CD4-positive, alpha-beta T cell treated with Interleukin-15 for 4 hours (primary cell): ENCODE results near the gene CYYR1.
"Not testable (repeated sequence)": the region's sequence is repeated elsewhere in the genome, so short reads cannot be mapped to it uniquely, and the experiment has no call there.

Source experiments
- DNase-seq: peaks from one replicate; pipeline ENCODE4 v3.0.0-alpha.2; 2020; ENCODE audit warnings: low spot score

CYYR1 gene

DNA sequence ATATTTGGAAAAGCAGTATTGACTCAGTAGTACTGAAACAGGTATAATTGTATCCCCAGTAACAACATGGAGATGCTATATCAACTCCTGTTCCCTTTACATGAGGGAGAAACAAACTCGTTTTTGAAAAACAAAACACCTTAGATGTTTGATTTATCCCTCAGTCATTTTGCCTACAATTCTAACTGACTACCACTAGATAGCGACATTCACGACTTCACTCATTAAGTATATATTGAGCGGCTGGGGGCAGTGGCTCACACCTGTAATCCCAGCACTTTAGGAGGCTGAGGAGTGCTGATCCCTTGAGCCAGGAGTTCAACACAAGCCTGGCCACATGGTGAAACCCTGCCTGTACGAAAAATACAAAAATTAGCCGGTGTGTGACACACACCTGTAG is 83.3 kb downstream of the CYYR1 start:
- DNase-seq = no peak

DNA sequence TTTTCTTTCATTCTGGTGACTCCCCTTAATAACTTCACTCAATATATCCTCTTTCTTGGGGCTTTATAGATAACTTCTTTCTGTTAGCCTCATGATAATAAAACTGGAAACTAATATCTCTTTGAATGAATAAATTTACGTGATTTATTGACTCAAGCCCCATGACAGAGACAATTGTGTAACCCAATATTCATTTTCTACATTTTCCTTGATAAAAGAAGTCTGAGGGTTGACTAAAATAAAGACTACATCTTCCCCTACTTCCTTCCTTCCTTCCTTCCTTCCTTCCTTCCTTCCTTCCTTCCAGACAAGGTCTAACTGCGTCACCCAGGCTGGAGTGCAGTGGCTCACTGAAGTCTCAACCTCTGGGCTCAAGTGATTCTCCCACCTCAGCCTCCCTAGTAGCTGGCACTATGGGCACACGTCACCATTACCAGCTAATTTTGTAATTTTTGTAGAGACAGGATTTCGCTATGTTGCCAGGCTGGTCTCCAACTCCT is 85.1 kb downstream of the CYYR1 start:
- DNase-seq = no peak

DNA sequence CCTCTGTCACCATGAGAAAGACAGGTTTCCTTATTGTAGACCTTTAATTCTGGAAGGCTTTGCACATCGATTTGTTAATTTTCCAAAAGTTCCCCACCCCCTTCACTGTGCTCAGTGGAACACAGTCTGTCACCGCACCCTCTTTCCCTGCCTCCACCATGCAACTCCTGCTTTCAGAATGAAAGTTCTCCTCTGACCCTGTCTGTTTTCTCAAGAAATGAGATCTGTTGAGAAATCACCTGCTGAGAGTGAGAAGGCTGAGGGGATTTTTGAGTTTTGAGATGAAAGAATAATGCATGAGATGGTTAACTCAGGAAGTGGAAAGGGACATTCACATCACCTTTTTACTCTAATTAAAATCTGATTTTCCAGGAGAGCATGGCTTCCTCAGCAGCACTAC is 99.6 kb downstream of the CYYR1 start:
- no peak for DNase-seq

DNA sequence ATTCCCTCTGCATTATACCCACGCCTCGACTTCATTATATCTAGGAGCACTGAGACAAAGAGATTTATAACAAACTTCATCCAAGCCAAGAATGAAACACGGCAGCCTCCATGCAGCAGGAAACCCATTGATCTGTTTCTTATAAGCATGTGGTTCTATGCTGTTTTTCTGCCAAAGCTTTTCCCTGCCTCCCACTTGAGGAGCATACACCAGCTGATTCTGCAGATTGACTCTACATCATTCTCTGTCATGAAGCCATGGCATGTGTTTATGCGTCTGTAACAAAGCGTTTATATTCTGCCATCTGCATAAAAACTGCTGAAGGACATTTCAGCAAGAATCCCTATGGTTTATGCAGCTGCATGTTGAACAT is 102.0 kb downstream of the CYYR1 start:
- DNase-seq = no peak

DNA sequence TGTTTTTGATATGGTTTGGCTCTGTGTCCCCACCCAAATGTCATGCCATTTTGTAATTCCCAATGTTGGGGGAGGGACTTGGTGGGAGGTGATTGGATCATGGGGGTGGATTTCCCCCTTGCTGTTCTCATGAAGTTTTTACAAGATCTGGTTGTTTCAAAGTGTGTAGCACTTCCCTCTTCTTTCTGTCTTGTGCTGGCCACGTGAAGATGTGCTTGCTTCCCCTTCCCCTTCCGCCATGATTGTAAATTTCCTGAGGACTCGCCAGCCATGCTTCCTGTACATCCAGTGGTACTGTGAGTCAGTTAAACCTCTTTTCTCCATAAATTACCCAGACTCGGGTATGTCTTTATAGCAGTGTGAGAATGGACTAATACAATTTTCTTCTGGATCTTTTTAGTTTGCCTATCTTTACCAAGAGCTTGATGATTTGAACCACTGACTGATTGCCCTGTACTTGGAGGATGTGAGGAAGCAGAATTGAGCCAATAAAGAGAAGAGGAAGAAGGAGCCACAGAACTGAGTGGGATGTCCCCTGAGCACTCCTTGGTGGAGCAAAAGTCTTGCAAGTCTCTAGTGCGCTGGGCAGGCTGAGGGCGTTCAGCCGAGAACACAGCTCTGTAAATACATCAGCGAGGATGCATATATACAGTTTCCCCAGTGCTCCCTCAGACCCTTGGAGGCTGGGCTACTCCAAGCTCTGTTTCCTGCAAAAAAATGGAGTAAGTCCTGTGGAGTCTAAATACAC is 102.6 kb downstream of the CYYR1 start:
- no peak for DNase-seq

DNA sequence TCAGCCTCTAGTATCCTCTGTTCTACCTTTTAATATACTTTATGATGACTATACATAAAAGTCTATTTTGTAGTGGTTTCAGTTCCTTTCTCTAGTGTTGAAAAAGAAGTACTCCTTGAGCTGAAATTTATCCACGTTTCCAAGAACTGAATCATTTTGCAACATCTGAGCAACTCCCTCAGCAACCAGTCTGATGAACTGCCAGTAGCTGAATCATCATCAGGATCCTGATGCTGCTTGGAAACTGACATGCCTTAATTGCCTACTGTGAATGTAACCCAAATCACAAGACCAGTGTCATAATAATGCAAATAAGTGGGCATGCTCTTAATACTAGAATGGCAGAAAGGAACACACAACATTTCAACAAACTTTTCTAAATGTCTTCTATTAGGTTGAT is 103.3 kb downstream of the CYYR1 start:
- DNase-seq = no peak

DNA sequence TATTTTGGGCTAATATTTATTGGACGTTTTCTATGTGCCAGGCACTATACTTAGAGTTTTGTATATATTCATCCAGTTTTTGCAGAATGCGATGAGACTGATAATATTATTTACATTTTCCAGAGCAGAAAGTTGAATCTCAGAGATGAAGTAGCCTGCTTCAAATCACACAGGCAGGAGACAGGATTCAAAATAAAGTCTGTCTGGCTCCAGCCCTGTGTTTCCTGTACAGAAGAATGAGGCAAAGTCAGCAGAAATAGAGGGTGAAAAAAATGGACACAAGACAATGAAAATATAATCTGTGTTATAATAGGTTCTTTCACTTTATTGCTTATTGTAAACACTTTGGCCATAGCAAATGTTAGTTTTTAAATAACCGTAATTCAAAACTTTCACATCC is 107.2 kb downstream of the CYYR1 start:
- no peak for DNase-seq

DNA sequence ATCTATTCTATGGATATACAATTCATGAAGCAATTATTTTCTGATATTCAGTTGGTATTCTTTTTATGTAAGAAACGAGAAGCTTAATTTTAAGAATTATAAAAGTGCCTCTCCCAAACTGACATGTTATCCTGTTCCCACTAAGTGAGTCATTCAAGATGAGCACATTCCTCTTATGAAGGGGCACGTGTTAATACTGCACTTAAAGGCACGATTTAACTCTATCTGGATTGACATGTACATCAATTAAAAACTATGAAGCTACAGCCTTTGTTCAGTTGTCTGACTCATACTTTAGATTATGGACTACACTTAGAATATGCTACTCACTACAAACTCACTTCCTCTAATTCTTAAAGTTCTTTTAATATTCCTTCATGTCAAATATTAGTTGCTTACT is 111.6 kb downstream of the CYYR1 start:
- no peak for DNase-seq

DNA sequence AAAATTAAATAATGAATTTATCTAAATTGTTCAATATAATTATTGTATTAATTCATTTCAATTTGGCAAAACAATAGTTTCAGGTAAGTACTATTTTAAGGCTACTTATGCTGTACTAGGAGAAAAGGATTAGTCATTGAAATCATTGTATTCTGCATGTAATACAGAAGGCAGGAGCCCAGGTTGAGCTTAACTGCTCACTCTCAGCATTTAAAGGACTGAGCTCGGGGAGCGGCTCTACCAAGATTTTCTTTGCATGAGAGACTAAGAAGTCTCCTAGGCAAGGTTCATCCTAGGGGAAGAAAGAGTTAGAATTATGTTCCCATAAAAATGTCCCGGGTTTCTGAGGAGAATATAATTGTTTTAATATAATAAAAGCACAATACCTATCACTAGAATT is 112.5 kb downstream of the CYYR1 start:
- DNase-seq = no peak

DNA sequence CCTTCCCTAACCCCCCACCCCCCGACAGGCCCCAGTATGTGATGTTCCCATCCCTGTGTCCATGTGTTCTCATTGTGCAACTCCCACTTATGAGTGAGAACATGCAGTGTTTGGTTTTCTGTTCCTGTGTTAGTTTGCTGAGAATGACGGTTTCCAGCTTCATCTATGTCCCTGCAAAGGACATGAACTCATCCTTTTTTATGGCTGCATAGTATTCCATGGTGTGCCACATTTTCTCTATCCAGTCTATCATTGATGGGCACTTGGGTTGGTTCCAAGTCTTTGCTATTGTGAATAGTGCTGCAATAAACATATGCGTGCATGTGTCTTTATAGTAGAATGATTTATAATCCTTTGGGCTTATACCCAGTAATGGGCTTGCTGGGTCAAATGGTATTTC is 114.2 kb downstream of the CYYR1 start:
- not testable (repeated sequence) for DNase-seq

DNA sequence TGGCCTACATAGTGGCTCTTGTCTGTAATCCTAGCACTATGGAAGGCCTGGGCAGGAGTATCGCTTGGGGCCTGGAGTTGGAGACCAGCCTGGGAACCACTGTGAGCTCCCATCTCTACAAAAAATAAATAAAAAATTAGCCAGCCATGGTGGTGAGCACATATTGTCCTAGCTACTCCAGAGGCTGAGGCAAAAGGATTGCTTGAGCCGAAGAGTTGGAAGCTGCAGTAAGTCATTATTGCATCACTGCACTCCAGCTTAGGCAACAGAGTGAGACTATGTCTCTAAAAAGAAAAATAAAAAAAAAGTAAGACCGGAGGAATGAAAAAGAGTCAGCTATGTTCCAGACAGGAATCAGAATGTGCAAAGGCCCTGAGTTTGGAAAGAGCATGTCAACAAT is 115.3 kb downstream of the CYYR1 start:
- DNase-seq = no peak

DNA sequence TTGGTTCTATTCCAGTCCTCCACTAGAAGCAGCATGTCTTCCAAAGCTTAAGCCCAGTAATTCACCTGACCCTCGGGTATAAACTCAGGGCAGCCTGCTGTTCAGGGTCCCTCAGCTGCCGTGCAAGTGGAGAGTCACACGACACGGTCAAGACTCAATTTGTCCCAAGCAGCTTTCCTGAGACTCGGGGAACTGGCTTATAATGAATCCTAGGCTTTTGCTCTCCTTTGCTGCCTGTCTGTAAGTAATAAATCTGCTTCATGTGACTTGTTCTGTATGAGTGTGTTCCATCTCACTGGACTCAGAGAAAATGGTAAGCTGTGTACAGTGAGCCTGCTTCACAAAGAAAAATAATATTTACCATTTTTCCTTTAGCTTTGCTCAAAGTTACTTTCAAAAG is 119.8 kb downstream of the CYYR1 start:
- no peak for DNase-seq

DNA sequence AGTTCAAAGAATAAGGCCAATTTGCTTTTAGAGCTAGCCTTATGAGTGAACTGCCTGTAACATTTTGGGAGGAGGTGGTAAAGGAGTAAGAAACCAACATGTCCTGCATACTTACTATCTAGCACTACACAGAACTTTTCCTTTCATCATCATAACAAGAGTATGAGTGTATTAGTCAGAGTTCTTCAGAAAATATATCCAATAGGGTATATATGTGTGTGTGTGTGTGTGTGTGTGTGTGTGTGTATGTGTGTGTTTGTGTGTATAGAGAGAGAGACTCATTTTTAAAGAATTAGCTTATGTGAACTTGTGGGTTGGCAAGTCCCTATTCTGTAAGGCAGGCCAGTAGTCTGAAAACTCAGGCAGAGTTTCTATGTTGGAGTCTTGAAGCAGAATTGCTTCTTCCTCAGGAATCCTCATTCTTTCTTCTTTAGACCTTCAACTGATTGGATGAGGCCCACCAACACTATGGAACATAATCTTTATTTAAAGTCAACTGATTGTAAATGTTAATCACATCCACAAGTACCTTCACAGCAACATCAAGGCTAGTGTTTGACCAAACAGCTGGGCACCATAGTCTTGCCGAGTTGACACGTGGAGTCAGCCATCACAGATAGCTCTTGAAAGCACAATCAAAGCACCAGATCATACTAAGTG is 121.9 kb downstream of the CYYR1 start:
- DNase-seq = no peak

DNA sequence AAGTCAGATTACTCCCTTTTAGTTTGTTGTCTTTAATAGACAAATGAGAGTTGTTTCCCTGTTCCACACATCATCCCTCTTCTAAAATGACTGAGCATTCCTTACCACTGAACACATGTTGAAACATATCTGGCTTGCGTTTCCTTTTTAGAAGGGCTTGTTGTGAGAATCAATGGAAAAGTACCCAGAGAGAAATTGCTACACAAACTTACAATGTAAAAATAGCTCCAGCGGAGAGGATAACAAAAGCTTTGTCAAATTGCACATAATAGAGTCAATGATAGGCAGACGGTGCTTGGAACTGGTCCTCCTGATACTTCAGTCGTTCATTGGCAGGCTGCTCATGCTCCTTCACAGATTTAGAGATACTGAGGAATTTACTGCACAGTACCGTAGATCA is 123.9 kb downstream of the CYYR1 start:
- DNase-seq = no peak

DNA sequence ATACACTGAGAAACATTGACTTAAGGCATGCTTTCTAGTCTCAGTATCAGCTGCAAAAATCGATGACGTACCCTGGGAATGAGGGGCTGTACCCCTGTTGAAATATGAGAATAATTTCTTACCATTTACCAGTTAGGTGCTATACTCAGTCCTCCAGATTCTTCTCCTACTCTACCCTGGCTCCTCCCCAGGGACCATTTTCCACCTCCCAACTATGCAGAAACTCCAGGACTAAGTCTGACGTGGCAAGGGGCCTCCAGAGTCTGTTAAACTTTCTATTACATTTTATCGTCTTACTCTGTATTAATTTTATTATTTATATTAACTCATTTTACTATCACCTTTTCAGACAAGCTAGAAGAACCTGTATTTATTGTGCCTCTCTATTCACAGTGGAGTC is 124.3 kb downstream of the CYYR1 start:
- DNase-seq = no peak

DNA sequence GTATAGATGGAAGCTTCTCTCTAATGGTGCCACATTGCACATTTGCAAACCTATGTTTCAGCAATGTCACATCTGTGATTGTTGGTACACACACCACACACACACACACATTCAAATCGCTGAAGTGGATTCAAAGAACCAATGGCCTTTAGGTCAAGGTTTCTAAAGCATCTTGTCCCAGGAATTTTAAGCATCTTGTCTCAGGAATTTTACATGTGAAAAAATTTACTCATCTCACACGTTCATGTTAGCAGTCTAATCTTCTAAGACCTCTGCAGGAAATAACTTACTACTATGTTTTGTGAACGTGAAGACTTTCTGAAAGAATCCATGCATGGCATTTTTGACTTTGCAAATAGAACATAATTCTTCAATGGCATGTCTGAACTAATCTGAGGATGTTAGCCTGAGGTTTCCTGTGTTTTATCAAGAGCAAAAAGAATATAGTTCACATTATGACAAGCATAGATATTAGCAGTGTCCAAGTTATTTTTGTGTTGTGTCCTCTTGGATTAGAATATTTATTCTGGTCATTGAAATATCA is 125.1 kb downstream of the CYYR1 start:
- DNase-seq = no peak

DNA sequence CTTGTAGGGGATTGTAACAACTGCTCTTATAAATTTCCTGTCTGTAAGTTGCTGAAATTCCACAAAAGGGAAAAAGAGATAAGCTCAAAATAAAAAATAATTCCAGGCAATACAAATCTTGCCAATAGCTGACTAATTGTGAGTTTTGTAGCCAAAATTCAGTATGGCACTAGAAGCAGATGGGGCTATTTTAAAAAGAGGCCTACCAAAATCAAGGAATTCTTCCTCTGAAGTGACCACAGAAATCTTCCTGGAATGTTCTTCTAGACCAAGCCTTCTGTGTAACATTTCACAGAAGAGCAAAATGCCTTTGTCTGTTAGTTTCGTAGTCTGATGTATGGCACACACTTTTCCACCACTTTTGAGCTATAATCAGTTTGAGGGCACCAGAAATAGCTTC is 127.6 kb downstream of the CYYR1 start:
- DNase-seq = no peak

DNA sequence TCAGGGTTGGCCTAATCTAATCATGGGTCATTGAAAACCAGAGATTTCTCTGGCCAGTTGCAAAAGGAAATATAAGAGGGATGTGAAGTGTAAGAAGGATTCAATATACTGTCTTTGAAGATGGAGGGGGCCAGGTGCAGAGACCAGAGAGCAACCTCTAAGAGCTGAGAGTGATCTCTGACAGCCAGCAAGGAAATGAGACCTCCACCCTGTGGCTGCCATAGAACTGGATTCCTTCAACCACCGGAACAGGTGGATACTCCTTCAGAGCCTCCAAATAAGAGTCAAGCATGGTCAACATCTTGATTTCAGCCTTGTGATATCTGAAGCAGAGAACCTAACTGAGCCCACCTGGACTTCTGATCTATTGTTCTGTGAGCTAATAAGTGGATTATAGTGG is 128.4 kb downstream of the CYYR1 start:
- DNase-seq = no peak

DNA sequence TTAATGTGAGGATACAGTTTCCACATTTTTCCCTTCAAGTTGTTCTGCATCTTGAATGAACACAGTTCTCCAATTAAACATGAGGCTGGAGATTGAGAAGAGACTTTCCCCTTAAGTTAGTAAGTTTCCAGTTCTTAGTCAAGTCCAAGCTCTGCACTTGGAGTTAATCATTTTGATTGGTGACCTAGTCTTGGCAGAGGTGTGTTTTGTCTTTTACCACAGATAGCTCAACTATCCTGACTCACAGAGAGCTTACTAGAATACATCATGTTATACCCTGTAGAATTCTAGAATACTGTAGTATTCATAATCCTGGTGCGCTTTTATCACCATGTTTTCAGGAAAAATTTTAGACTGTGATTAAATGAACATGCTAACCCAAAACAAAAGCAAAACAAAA is 129.2 kb downstream of the CYYR1 start:
- DNase-seq = no peak

DNA sequence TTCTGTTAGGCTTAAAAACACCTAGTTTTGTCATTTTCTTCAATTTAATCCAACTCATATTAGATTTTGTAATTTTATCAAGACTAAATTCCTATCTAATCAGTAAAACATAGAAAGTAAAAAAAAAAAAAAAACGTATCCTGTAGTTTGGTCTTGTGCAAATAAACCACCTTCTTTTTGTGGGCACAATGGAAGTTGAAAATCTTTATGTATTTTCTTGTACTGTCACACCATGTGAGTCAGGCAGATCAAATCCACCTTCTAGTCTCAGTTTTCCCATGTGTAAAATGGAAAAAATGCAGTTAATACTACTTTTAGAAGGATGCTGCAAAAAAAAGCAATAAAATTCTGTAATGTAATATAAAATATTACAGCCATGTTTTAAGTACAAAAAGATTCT is 129.8 kb downstream of the CYYR1 start:
- DNase-seq = no peak

DNA sequence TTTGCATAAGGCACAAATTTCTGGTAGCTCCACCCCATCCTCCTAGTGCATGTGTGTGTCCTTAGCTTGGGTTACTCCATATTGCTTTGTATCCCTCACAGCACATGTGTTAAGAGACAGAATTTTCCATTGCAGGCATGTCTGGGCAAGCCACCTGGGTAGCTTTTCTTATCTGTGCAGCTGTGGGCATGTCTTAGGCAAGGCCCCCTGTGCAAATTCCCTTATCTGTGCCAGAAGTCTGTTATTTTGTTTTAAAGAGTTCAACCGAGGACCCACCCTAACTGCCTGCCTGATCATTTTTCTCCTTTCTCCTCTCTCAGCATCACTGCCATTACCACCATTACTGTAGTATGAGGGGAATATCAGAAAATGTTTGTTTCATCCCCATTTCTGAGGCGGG is 131.9 kb downstream of the CYYR1 start:
- DNase-seq = no peak

DNA sequence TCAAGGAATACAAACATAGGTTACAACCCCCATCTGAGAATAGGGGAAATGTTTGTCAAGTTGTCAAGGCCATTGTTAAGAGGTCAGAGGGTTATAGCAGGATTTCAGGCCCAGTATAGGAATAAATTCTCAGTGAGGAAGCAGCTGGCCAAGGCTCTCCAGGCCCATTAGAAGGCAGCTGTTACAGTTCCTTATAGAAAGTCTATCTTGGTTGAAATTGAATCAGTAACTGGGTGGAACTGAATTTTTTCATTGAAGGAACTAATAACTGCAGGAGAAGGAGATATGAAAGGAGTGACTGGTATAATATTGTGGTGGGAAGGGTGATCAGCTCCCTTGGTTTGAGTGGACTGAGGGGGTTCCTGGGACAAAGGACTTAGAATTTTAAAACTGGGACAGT is 134.1 kb downstream of the CYYR1 start:
- no peak for DNase-seq

DNA sequence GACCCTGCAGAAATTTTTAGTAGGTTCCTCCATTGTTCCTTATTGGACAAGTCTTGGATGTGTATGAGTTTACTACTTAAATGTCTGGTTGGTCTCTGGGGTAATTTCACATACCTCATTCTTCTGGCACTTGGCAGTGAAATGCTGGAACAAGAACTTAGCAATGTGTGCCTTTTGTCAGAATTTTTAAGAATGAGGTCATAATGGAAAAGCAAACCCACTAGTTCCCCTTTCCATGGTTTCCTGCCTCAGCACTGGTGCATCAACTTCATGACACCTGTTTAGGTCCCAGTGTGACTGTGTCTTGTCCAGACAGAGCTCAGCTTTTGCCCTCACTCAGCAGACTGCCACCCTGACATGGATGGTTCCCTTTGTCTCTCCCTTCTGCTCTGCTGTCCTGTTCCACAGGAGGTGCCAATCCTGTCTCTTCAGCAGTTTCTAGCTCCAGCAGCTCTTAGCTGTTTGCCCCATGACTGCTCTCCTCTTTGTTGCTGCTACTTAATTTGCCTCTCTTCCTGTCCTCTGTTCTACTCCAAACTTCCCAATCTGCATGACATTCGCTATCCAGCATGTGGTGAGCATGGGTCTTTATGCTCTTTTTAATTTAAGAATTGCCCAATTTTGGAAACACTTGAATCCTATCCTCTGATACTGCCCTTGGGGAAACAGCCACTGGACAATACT is 135.6 kb downstream of the CYYR1 start:
- DNase-seq = no peak
